Cortex of kidney (tissue), 1 donor: ENCODE measurements around the gene KIF2A.

Experiments
- DNase-seq: peaks from one replicate; lab custom pipeline; 2025; lab: John Stamatoyannopoulos, UW

Gene KIF2A

DNA sequence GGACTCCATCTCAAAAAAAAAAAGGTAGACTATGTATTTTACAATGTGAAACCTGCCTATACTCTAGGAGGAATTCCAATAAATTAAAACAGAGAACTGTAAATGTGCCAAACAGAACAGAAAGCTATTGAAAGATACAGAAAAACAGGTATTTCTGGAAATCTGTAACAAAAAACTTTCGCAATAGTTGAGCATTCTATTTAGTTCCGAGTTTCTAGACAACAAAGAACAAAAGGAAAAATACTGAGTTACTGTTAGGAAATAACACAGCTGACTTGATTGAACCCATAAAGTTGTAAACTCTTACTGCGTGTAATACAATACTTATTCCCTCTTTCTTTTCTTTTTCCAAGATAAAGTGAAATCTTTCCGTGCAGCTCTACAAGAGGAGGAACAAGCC, 79.1 kb downstream of the KIF2A start:
- DNase-seq: no peak

DNA sequence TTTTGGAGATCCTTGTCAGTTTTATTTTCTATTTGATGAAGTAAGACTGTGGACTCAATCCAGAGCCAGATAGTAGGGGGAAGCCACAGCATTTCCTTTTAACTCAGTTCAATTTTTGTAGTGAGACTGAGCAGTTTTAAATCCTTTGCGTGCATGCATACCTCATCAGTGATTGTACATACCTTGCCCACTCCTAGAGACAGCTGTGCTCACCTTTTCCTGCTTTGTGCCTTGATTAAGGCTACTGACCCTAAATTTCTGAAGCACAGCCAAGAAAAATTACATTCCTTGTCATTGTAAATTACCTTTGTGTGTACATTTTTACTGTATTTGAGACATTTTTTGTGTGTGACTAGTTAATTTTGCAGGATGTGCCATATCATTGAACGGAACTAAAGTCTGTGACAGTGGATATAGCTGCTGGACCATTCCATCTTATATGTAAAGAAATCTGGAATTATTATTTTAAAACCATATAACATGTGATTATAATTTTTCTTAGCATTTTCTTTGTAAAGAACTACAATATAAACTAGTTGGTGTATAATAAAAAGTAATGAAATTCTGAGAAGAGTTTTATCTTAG, 79.9 kb downstream of the KIF2A start:
- DNase-seq: no peak

DNA sequence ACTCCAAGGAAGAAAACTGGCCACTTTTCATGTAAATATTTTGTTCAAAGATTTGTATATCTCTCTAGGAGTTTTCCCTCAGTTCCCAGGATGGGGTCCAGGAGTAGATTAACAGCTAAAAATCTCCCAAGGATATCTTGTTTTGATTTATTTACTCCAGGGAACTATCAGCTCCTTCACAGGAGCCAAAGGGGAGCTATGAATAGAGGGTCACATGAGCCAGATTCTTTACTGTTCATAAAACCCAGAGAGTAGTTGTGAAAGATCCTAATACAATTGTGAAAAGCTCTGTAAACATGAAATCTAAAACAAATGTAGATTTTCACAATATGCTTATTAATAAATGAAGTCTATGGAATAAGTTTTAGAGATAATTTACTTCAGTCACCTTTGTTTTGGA, 80.8 kb downstream of the KIF2A start:
- DNase-seq: no peak

DNA sequence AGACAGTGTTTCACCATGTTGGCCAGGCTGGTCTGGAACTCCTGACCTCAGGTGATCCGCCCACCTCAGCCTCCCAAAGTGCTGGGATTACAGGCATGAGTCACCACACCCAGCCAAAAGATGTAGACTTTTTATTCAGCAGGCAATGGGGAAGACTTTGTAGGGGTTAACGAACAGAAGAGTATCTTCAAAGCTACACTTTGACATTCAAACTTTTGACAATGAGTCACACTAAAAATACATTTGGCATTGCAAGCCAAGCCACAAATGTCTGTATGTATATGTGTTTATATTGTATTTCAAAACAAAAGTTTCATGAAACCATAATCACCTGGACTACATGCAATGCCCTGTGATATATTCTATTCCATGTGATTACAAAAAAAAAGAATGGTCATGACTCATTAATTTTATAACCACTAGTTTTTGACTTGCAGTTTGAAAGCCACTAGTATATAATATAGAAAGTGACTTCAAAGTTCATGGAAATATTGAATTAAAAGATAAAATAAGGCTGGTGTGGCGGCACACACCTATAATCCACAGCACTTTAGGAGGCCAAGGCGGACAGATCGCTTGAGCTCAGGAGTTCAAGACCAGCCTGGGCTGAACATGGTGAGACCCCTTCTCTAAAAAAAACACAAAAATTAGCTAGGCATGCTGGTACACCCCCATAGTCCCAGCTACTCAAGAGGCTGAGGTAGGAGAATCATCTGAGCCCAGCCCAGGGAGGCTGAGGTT, 89.4 kb downstream of the KIF2A start:
- DNase-seq: no peak

DNA sequence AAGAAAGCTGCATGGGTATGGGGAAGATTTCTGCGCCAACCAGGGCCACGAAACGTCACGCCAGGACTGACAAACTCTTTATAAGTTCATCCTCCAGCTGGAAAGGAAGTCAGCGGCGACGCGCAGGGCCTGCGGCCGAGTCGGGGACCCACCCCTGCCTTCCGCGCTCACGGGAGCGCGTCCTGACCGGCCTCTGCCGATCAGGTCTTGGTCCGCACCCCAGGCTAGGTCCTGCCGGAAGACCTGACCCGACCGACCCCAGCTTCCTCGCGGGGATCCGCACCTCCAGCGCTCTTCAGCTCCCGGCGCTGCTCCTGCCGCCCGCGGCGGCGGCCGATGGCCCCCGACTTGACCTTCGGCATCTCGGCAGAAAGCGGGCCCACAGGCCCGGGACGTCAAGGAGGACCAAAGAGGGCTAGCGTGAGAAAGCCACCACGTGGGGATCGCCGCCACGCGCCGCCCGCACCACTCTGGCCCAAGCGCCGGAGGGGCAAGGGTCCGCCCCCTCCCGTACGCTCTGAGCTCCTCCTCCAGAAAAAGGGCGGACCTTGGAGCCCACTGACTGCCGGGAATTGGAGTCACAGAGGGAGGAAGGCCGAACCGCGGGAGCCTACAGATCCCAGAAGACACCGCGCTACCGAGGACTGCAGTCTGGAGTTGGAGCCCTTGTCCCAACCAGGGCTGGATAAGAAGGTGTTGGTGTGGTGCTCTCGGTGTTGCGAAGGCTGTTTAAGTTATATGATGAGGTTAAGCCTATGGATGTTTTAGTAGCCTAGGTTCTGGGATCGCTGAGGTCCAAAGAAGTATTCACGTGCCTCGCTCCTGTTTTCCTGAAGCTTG, 97.6 kb downstream of the KIF2A start, which contains the start of gene DIMT1:
Gene DIMT1, minus strand, starts transcription at position 495 of the 840 bp plus-strand sequence. Its CDS starts 133 bp downstream, at position 362.
- peak; percentile 58 for DNase-seq

DNA sequence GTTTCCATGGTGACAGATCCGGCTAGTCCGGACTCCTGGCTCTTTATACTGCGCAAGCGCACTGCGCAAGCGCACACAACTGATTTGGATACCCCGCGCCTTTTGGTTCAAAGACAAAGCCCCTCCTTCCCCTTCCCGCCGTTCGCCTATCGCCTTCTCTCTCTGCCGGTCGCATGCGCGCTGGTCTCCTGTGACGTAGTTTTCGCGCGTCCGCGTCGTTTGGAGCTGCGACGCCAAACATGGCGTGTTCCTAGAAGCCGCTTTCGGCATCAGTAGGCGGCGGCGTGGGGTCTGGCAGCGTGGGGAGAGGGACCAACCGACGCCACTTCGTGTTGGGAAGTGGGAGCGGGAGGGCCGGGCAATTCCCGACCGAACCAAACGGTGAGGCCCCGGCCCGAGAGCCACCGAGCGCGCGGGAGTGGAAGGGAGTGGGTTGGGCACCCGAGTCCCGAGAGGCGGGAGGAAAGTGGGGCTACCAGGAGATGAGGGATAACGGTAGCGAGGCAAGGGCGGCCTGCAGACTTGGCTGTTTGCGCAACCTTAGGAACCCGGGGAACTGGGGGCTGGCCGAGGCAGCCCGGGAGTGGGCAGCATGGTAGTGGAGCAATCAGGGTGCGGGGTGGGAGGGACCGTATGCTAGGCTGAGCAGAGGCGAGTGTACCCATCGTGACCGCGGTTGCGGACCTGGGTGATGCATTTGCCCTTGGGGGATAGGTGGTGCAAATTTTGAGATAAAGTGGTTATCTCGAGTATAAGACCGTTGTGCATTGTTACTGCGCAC, 106.7 kb downstream of the KIF2A start, which contains the start of gene IPO11:
Gene IPO11, plus strand, starts transcription at position 215 of the 781 bp plus-strand sequence. CDS start 24,517 bp downstream, outside the sequence.
- peak; percentile 85 for DNase-seq

DNA sequence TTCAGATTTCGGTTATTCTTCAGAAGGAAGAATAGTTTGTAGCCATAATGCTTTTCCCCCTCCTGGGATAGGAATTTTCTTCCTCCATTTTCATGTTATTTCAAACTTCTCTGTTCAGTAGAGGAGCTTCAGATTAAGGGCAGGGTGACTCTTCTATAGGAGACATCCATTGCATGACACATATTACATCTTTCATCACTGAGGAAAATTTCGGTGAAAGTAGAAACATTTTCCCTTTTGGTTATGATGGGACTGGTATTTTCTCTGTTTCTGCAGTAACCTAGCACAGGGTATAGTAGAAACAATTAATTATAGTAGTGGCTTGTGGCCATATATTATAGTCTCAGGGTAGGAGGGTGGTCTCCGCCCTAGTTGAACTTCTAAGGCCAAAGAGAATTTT, 107.7 kb downstream of the KIF2A start:
- no peak for DNase-seq

DNA sequence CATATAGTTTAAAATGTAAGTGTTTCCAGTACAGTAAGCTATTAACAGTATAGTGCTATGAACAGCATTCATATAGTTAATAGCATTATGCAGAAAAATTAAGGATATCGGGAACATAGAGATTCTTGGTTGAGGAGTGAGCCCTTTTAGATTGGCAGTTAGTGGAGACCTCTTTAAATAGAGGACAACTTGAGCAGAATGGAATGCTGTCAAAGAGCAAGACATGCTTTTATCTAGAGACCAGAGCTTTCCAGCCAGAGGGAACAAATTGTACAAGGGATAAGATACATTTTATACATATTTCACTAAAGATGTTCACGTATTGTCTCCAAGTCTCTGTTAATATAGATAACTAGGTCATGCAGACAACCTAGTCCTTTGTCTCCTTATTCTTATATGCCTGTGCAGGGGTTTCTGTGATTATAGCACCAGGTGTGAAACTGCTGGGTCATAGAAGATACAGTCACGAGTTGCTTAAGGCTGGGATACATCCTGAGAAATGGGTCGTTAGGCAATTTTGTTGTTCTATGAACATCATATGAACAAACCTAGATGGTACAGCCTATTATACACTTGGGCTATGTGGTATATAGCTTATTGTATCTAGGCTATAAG, 112.6 kb downstream of the KIF2A start:
- no peak for DNase-seq

DNA sequence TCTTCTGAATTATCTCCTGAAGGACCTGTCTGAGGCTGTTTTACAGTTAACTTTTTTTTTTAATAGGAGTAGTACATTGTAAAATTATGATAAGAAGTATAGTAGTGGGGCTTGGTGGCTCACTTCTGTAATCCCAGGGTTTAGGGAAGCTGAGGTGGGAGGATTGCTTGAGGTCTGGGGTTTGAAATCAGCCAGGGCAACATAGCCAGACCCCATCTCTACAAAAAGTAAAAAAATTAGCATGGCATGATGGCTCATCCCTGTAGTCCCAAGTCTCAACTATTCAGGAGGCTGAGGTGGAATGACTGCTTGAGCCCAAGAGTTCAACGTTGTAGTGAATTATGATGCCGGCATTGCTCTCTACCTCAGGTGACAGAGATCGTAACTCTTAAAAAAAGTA, 113.6 kb downstream of the KIF2A start:
- no peak for DNase-seq

DNA sequence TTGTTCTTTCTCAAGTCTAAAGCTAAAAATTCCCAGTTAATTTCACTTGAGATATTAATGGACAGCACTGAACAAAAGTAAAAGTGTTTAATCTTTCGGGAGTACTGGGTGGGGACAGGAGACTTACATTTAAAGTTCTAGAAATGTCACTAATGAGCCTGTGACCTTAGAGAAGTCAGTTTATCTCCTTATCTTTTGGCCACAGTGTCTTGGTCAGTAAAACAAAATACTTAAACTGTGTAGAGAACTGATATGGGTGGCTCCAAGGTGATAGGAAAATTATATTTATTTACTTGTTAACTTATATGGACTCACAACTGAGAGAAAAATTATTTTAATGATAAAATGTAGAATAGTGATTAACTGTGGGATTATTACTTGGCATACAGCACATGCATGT, 115.4 kb downstream of the KIF2A start:
- no peak for DNase-seq

DNA sequence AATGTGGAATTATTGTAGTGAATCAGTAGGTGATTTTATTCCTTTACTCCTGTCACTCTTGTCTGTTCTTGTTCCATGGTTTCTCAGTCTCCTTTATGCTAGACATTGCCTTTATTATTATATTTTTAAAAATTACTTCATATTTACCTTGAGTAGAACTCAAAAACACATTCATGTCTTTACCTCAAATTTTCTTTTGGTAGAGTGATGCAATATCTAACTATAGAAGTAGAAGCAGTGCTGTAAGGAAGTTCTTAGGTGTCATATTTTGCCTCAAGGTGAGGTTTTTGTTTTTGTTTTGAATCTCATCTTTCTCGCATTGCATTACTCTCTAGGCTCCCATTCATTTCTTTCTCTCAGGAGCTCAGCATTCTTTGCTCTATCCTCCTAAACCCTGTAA, 118.8 kb downstream of the KIF2A start:
- no peak for DNase-seq

DNA sequence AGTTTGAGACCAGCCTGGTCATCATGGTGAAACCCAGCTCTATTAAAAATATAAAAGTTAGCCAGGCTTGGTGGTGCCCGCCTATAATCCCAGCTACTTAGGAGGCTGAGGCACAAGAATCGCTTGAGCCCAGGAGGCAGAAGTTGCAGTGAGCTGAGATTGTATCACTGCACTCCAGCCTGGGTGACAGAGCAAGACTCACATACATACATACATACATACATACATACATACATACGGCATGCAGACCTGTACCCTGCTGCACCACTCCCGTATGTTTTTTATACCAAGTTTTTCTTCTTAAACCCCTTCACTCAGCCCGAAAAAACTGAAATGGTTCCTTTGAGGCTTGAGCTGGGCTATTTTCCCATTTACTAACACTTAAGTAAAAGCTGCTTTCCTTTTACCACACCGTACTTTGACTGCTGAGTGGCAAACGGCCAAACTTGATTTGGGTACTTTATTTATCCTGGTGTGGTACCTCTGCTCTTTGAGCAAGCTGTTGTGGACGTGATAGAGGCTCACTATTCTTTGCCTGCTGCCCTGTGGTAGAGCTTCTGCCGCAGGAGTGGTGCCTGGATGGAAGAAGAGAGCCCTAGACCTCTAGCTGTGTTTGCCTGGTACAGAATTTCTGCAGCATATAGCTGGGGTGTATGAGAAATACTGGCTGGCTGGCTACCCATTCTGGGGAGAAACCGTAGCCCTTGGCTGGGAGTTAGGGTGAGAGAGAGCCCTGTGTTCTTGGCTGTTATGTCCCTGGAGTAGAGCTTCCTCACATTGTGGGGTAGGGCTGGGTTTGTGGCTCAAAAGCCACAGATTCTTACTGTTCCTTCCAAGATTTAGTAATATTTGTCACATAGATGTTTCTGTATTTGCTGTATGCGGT, 126.0 kb downstream of the KIF2A start:
- DNase-seq: no peak

DNA sequence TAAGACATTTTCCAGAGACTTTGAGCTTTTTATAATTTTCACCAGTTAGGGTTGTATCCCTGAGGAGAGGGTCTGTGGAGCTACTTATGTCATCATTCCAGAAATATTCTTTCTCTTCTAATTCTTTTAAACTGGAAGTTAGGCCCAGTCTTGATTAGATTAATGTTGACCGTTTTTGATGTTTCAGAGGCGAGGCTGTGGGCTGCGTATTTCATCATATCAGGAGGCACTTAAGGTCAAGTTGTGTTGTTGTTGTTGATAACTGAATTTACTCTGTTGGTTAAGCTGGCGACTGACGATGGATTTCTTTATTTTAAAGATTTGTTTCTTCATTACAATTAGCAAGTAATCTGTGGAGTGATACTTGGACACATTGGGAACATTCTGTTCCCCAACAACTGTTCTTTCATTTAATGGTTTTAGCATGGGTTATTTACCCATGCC, 126.6 kb downstream of the KIF2A start:
- no peak for DNase-seq
